ENCODE measurements around the gene ATP6V1C2.
A peak's percentile ranks its signal among the peaks of the same experiment; 100 is the strongest.
"Not testable (repeated sequence)": the region's sequence is repeated elsewhere in the genome, so short reads cannot be mapped to it uniquely, and the experiment has no call there.

Gene ATP6V1C2

GRCh38 chr2:10812362-10813162 lies 91.1 kb downstream of the ATP6V1C2 start, which contains the start of gene PDIA6:
Gene PDIA6, minus strand, starts transcription at chr2:10812785. Its CDS starts 89 bp downstream, at chr2:10812696.
- TF ChIP-seq GATA1 (IDR thresholded peaks at IDR 0.05; ENCODE audit: low read depth, low read length), result no peak
- peak; percentile 54 for TF ChIP-seq POLR2A (IDR thresholded peaks at IDR 0.05; ENCODE audit: low read length)
- DNase-seq, result peak; percentile 97 to 98

GRCh38 chr2:10813163-10814138 lies 92.0 kb downstream of the ATP6V1C2 start:
- DNase-seq, result not testable (repeated sequence)

- TF ChIP-seq POLR2A (IDR thresholded peaks at IDR 0.05; ENCODE audit: low read length), result no peak
- no peak for TF ChIP-seq GATA1 (IDR thresholded peaks at IDR 0.05; ENCODE audit: low read depth, low read length)
Observed at GRCh38 chr2:10814142-10814541, 92.7 kb downstream of the ATP6V1C2 start.

GRCh38 chr2:10814571-10815331 lies 93.3 kb downstream of the ATP6V1C2 start:
- no peak for TF ChIP-seq GATA1 (IDR thresholded peaks at IDR 0.05; ENCODE audit: low read depth, low read length)
- no peak for TF ChIP-seq POLR2A (IDR thresholded peaks at IDR 0.05; ENCODE audit: low read length)
- DNase-seq, result no peak

More at GRCh38 chr2:10814142-10814541, 92.7 kb downstream of the ATP6V1C2 start:
- DNase-seq, result no peak

DNA sequence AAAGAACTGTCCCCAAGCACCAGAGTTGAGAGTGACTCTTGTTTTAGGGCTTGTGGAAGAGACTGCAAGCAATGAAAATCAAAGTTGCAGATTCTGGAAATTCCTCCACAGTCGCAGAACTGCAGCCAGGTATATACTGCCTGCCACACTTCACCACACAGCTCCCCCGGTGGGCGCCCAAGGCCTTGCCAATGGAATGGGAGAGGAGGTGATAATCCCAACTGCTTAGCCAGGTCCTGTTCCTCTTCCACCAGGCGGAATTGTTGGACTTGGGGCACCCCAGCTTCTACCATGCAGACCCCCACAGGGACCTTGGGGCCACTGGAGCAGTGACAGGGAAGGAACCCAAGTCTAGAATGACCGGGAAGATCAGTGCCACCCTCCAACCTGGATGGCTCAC lies 96.0 kb downstream of the ATP6V1C2 start:
- DNase-seq, result no peak
- TF ChIP-seq POLR2A (IDR thresholded peaks at IDR 0.05; ENCODE audit: low read length), result no peak
- no peak for TF ChIP-seq GATA1 (IDR thresholded peaks at IDR 0.05; ENCODE audit: low read depth, low read length)

- DNase-seq, result not testable (repeated sequence)
Observed at GRCh38 chr2:10818305-10818704, 96.9 kb downstream of the ATP6V1C2 start.

- DNase-seq, result no peak
- TF ChIP-seq POLR2A (IDR thresholded peaks at IDR 0.05; ENCODE audit: low read length) (no peak), GATA1 (IDR thresholded peaks at IDR 0.05; ENCODE audit: low read depth, low read length) (no peak)
Observed at GRCh38 chr2:10818984-10819383, 97.6 kb downstream of the ATP6V1C2 start.

DNA sequence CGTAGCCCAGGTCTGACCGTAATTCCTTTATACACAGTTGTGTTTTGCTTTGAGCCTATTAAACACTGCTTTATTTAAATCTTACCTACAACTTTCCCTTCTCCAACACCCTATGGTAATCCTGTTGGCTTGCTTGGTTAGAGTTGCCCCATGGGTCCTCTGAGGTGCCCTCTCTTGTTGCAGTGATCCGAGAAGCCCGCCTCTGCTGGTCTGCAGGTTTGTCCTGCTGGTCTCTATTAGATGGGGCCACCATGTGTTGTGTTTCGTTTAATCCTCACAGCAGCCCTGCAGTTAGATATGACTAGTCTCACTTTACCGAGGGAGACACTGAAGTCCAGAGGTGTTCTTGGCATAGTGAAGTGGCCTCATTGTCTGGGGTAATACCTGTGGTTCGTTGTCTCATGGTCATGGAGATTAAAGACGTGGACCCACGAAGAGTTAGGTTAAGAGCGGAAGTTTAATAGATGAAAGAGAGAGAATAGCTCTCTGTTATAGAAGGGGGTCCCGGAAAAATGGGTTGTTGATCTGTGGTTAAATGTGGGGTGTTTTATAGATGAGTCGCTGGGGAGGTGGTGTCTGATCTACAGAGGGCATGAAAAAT lies 98.4 kb downstream of the ATP6V1C2 start:
- TF ChIP-seq GATA1 (IDR thresholded peaks at IDR 0.05; ENCODE audit: low read depth, low read length) (no peak), POLR2A (IDR thresholded peaks at IDR 0.05; ENCODE audit: low read length) (no peak)
- DNase-seq, result no peak

DNA sequence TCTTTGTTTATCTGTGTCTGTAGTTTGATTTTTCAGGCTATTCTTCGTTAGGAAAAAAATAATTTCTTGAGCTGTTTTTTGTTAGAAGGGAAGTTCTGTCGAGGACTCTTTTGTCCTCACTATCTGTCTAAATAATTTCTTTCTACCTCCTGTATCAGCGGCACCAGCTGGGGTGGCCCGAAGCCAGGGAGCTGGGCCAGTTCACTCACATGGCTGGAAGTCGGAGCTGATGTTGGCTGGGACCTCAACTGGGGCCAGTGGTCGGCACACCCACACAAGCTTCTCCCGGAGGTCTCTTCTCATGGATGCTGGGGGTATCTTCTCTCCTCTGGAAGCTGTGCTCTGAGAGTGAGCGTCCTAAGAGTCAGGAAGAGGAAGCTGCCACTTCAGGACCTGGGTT lies 99.1 kb downstream of the ATP6V1C2 start:
- DNase-seq, result no peak
- TF ChIP-seq GATA1 (IDR thresholded peaks at IDR 0.05; ENCODE audit: low read depth, low read length), result no peak
- no peak for TF ChIP-seq POLR2A (IDR thresholded peaks at IDR 0.05; ENCODE audit: low read length)

DNA sequence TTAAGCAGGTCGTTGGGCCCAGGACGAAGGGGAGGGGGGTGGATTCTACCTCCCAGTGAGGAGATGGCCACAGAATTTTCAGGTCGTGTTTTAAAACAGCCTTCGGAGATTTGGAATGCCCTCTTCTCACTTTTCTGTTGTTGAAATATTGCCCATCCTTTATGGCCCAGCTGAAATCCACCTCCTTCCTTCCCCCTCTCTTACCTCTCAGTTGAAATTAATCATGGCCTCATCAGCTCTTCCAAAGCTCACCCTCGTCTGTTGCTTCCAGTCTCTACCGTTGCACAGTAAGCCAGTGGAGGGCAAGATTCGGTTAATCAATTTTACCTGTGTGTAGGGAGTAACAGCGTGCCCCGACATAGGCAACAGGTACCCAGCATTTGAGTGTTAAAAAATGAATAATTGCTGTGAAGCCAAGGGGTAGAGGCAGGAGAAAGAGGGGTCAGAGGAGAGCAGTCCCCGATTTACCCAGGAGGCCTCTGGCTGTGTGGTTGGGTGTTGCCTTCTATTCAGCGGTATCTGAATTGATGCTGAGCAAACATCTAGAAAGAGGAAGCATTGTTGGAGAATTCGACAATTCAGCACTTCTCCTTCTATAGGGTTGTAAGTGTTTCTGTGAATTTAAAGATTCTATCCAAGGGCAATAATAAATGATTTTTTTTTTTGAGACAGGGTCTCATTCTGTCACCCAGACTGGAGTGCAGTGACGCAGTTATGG lies 99.7 kb downstream of the ATP6V1C2 start:
- DNase-seq, result no peak
- TF ChIP-seq GATA1 (IDR thresholded peaks at IDR 0.05; ENCODE audit: low read depth, low read length) (no peak), POLR2A (IDR thresholded peaks at IDR 0.05; ENCODE audit: low read length) (no peak)

GRCh38 chr2:10824191-10824590 lies 102.8 kb downstream of the ATP6V1C2 start:
- no peak for DNase-seq
- TF ChIP-seq POLR2A (IDR thresholded peaks at IDR 0.05; ENCODE audit: low read length), result no peak
- TF ChIP-seq GATA1 (IDR thresholded peaks at IDR 0.05; ENCODE audit: low read depth, low read length), result no peak

DNA sequence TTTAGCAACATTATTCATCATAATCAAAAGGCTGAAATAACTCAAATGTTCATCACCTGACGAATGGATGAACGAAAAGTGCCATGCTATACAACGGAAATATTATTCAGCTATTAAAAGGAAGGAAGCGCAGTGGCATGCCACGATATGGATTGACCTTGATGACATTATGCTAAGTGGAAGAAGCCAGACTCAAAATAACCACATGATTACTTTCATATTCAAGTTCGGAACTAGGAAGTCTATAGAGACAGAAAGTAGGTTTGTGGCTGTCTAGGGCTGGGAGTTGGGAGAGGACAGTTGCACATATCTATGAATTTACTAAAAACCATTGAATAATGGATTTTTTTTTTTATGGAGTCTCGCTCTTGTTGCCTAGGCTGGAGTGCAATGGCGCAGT lies 104.6 kb downstream of the ATP6V1C2 start:
- DNase-seq, result no peak
- TF ChIP-seq GATA1 (IDR thresholded peaks at IDR 0.05; ENCODE audit: low read depth, low read length) (no peak), POLR2A (IDR thresholded peaks at IDR 0.05; ENCODE audit: low read length) (no peak)

GRCh38 chr2:10826625-10827024 lies 105.2 kb downstream of the ATP6V1C2 start:
- no peak for DNase-seq
- TF ChIP-seq POLR2A (IDR thresholded peaks at IDR 0.05; ENCODE audit: low read length), result no peak
